ENCODE results near the gene GPHN. TPM values are rescaled to one million over a fixed set of nuclear protein-coding genes. Genes with fewer than 3 reads are reported as not detected.

The GPHN gene
- total and polyA plus RNA-seq, 2 of the 4 experiments (the other 2 are of a cell fraction) = 8.0 to 8.1 TPM

DNA sequence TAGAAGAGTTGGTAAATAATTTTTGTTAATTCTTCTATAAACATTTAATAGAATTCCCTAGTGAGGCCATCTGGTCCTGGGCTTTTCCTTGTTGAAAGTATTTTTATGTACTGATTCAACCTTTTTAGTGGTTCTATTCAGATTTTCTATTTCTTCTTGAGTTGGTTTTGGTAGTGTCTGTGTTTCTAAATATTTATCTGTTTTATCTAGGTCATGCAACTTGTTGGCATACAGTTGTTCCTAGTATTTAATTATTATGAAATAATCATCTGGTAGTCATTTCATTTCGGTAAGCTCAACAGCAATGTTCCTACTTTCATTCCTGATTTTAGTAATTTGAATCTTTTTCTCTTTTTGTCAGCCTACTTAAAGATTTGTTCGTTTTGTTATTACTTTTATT, 447.2 kb downstream of the GPHN start:
- BruUV-seq (replicated peaks) = no TSS peak
- no peak overlapping the region for H3K9ac ChIP-seq (ENCODE audit: low read depth, low read length)
- ChIA-PET POLR2A (ENCODE audit: unreplicated experiment) (no interaction called here), CTCF (no interaction called here)
- no peaks in the 10 kb centered on the region for H3K4me1 ChIP-seq (ENCODE audit: control insufficient read depth, insufficient read depth, low read length)
- H3K14ac ChIP-seq (replicated peaks; ENCODE audit: low read depth, low read length) = no peak overlapping the region
- H4K8ac ChIP-seq (ENCODE audit: low read depth in 2 of 2, low read length in 2 of 2) = no peak overlapping the region
- H3K36me3 ChIP-seq (ENCODE audit: control insufficient read depth, insufficient read depth, low read length) = no peaks in the 10 kb centered on the region
- H3K4me3 ChIP-seq (ENCODE audit: insufficient read depth, low read depth, low read length) = no peak overlapping the region
- H2BK20ac ChIP-seq (ENCODE audit: low read depth, low read length) = no peak overlapping the region
- no peak overlapping the region for H3K4ac ChIP-seq (ENCODE audit: low read depth, low read length)
- no peak overlapping the region for H2AK5ac ChIP-seq (ENCODE audit: low read depth, low read length)
- no peak overlapping the region for H3K4me2 ChIP-seq (ENCODE audit: low read depth, low read length)
- no peaks in the 10 kb centered on the region for H3K79me1 ChIP-seq (ENCODE audit: low read depth in 1 of 2, low read length in 2 of 2)
- TF ChIP-seq CHD1 (IDR thresholded peaks at IDR 0.05; ENCODE audit: low read depth, low read length) = no peak
- no peak for TF ChIP-seq RCOR1 (IDR thresholded peaks at IDR 0.05; ENCODE audit: insufficient replicate concordance, low read length)
- no peak for TF ChIP-seq MAZ (IDR thresholded peaks at IDR 0.05; ENCODE audit: borderline replicate concordance, low read depth, low read length)
- no peak for TF ChIP-seq MAFK (IDR thresholded peaks at IDR 0.05; ENCODE audit: low read depth, low read length)
- TF ChIP-seq RFX5 (IDR thresholded peaks at IDR 0.05; ENCODE audit: low read depth, low read length) = no peak
- no peak for TF ChIP-seq POLR2A (IDR thresholded peaks at IDR 0.05; ENCODE audit: low read depth, low read length)
- TF ChIP-seq, protein P1, sequence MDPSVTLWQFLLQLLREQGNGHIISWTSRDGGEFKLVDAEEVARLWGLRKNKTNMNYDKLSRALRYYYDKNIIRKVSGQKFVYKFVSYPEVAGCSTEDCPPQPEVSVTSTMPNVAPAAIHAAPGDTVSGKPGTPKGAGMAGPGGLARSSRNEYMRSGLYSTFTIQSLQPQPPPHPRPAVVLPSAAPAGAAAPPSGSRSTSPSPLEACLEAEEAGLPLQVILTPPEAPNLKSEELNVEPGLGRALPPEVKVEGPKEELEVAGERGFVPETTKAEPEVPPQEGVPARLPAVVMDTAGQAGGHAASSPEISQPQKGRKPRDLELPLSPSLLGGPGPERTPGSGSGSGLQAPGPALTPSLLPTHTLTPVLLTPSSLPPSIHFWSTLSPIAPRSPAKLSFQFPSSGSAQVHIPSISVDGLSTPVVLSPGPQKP (IDR thresholded peaks at IDR 0.05; ENCODE audit: borderline replicate concordance, low read depth, low read length) = no peak
- no peak for TF ChIP-seq BHLHE40 (IDR thresholded peaks at IDR 0.05; ENCODE audit: low read depth, low read length)
- no peak for TF ChIP-seq SMC3 (IDR thresholded peaks at IDR 0.05; ENCODE audit: low read depth, low read length)
- TF ChIP-seq MXI1 (IDR thresholded peaks at IDR 0.05; ENCODE audit: borderline replicate concordance, low read depth, low read length) = no peak
- no peak overlapping the region for H2BK15ac ChIP-seq (ENCODE audit: low read depth, low read length)
- H3K23ac ChIP-seq (ENCODE audit: low read depth, low read length) = no peak overlapping the region
- no peak overlapping the region for H4K91ac ChIP-seq (ENCODE audit: insufficient read depth, low read depth, low read length)
- no peak overlapping the region for H3K18ac ChIP-seq (ENCODE audit: low read depth, low read length)
- ATAC-seq (ENCODE audit: low read depth) = no peak
- H2AFZ ChIP-seq (replicated peaks; ENCODE audit: low read length, poor library complexity) = no peak overlapping the region
- dilution Hi-C loops (cut with HindIII; ENCODE audit: low sequenced_read_pairs, unreplicated experiment) = no loop called here
- H3K9me1 ChIP-seq (ENCODE audit: insufficient read depth, low read length) = no peaks in the 10 kb centered on the region
- WGBS, 2 experiments (ENCODE audit: extremely low coverage in 2 of 2, insufficient read length in 1 of 2) = no CpG with 5 or more reads among the region's 2 CpGs
- H4K5ac ChIP-seq (ENCODE audit: low read depth, low read length) = no peak overlapping the region
- intact Hi-C loops (cut with micrococcal nuclease) = no loop called here
- no peaks in the 10 kb centered on the region for H4K20me1 ChIP-seq (ENCODE audit: insufficient read depth, low read length)
- no peak overlapping the region for H2BK120ac ChIP-seq (ENCODE audit: low read depth, low read length)
- no peak overlapping the region for H3K27ac ChIP-seq (ENCODE audit: insufficient read depth, low read length)
- in situ Hi-C loops (cut with MboI; ENCODE audit: low sequenced_read_pairs) = no loop called here
- no peak for DNase-seq
- no peaks in the 10 kb centered on the region for H3K9me3 ChIP-seq (ENCODE audit: control insufficient read depth, insufficient read depth, low read length)
- H2BK5ac ChIP-seq (ENCODE audit: low read depth, low read length, poor library complexity, severe bottlenecking) = no peak overlapping the region
- no peak overlapping the region for H3K56ac ChIP-seq (ENCODE audit: extremely low read depth, insufficient read depth, low read length)
- H2AK9ac ChIP-seq (replicated peaks; ENCODE audit: low read depth, low read length, poor library complexity) = no peak overlapping the region
- no peaks in the 10 kb centered on the region for H3K27me3 ChIP-seq (ENCODE audit: control insufficient read depth, insufficient read depth, low read length)
